GM12875 (cell line): ENCODE measurements around the gene TMEM234.
A peak's percentile ranks its signal among the peaks of the same experiment; 100 is the strongest.
"Not testable (repeated sequence)": the region's sequence is repeated elsewhere in the genome, so short reads cannot be mapped to it uniquely, and the experiment has no call there.

ENCODE experiments used
- H3K4me3 ChIP-seq: one replicate; pipeline ENCODE4 v1.5.1; 2011; ENCODE audit warnings: low read depth, low read length, control low read depth
- CTCF ChIP-seq: IDR thresholded peaks from 2 replicates; pipeline ENCODE4 v1.5.1; 2011; ENCODE audit warnings: low read depth, mild to moderate bottlenecking, control low read depth, inconsistent platforms, low read length, moderate library complexity, borderline replicate concordance; ENCODE audit not compliant: insufficient read depth

The TMEM234 gene

GRCh38 chr1:32221980-32222755 lies at the start of gene TMEM234, which contains the start of gene EIF3I:
TMEM234 (minus strand) TSS chr1:32222353; CDS start chr1:32222322, 31 bp downstream.
EIF3I (plus strand) TSS chr1:32222407; CDS start chr1:32222442, 35 bp downstream.
- H3K4me3 ChIP-seq, result peak within 1 kb of the TSS; percentile 93
- TF ChIP-seq CTCF, result no peak

- no peak for TF ChIP-seq CTCF
Measured at GRCh38 chr1:32269744-32270143, 47.6 kb upstream of the TMEM234 start.

GRCh38 chr1:32266921-32267591 lies 44.9 kb upstream of the TMEM234 start:
- H3K4me3 ChIP-seq, result no peak overlapping the region
- TF ChIP-seq CTCF, result no peak

More at GRCh38 chr1:32269744-32270143, 47.6 kb upstream of the TMEM234 start:
- no peak overlapping the region for H3K4me3 ChIP-seq

GRCh38 chr1:32265846-32266245 lies 43.7 kb upstream of the TMEM234 start:
- TF ChIP-seq CTCF, result no peak
- H3K4me3 ChIP-seq, result no peak overlapping the region

GRCh38 chr1:32263744-32264143 lies 41.6 kb upstream of the TMEM234 start:
- H3K4me3 ChIP-seq, result no peak overlapping the region
- no peak for TF ChIP-seq CTCF

- not testable (repeated sequence) for H3K4me3 ChIP-seq
Measured at GRCh38 chr1:32263236-32263593, 41.1 kb upstream of the TMEM234 start.

GRCh38 chr1:32257227-32257508 lies 35.0 kb upstream of the TMEM234 start:
- TF ChIP-seq CTCF, result no peak
- H3K4me3 ChIP-seq, result no peak overlapping the region
